ENCODE measurements around the gene ACOX1. TPM values are rescaled to one million over a fixed set of nuclear protein-coding genes. Genes with fewer than 3 reads are reported as not detected.
"Not testable (repeated sequence)": the region's sequence is repeated elsewhere in the genome, so short reads cannot be mapped to it uniquely, and the experiment has no call there.

The ACOX1 gene
- total and polyA plus RNA-seq, 4 donors, result 14.6 to 48.8 (median 28.8) TPM

DNA sequence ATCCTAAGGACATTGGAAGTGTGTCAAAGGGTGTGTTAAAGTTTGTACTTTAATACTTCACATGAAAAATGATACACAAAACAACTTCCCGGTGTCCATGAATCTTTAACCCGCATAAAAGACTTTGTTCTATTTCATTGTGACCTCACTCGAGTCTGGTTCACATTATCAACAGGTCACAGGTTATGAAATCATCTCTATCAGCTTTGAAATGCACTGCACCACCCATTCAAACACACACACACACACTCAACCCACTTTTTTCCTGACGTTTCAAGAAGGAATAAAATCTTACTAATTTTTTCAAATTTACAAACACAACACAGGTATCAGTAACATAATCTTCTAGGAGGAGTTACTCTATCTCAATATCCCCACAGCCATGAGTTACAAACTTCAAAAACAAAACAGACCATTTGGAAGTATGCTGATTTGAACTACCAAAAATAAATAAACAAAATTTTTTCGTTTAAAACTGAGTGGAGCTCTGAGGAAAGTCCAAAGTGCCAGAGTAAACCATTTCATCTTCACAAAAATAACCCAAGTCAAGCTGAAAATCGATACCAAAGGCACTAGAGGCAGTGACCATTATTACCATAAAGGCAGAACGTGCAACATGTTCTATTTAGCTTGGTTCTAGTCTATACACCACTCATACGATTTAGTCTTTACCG, 2.7 kb downstream of the ACOX1 start:
- ATAC-seq (ENCODE audit: low FRiP score), result no peak
- WGBS, 2 donors, result 30 to 41% methylated on average over 9 of the region's 9 CpGs
- Histone ChIP-seq H3K9me3 (ENCODE audit: control insufficient read depth, low read length) (no peaks in the 10 kb centered on the region), H3K27me3 (ENCODE audit: control insufficient read depth in 1 of 2, insufficient read depth in 2 of 2, low read length in 1 of 2) (no peaks in the 10 kb centered on the region), H3K4me1 (ENCODE audit: control insufficient read depth in 1 of 2, insufficient read depth in 2 of 2, low read length in 2 of 2) (peaks cover 0 to 2% of the 10 kb centered on the region in 2 donors), H3K4me3 (ENCODE audit: low read length in 2 of 2) (no peak overlapping the region), H3K36me3 (ENCODE audit: control insufficient read depth in 1 of 2, insufficient read depth in 2 of 2, low read length in 1 of 2) (no peaks in the 10 kb centered on the region), H3K27ac (ENCODE audit: low read depth in 1 of 2, low read length in 2 of 2) (no peak overlapping the region)
- DNase-seq, result no peak
- intact Hi-C loops (cut with DNase I), result no loop called here

DNA sequence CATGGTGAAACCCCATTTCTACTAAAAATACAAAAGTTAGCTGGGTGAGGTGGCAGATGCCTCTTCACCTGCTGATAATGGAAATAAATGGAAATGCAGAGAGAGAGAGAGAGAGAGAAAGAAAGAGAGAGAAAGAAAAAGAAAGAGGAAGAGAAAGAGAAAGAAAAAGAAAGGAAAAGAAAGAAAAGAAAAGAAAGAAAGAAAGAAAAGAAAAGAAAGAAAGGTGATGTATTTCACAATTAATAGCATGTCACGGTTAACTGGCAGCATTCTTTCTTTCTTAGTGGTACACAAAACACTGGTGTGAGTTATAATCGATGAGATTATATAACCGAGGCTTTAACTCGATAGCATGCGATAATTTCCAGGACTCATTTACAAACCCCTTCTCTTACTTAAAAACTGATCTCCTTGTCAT, 3.2 kb downstream of the ACOX1 start:
- ATAC-seq (ENCODE audit: low FRiP score) (no peak), DNase-seq (no peak)
- H3K27ac ChIP-seq (ENCODE audit: low read depth in 1 of 2, low read length in 2 of 2), result no peak overlapping the region
- H3K27me3 ChIP-seq (ENCODE audit: control insufficient read depth in 1 of 2, insufficient read depth in 2 of 2, low read length in 1 of 2), result no peaks in the 10 kb centered on the region
- no peak overlapping the region for H3K4me3 ChIP-seq (ENCODE audit: low read length in 2 of 2)
- intact Hi-C loops (cut with DNase I), result no loop called here
- WGBS, 2 donors, result 78 to 82% methylated on average over 5 of the region's 5 CpGs
- H3K9me3 ChIP-seq (ENCODE audit: control insufficient read depth, low read length), result no peaks in the 10 kb centered on the region
- no peaks in the 10 kb centered on the region for H3K36me3 ChIP-seq (ENCODE audit: control insufficient read depth in 1 of 2, insufficient read depth in 2 of 2, low read length in 1 of 2)
- peaks cover 0 to 2% of the 10 kb centered on the region in 2 donors for H3K4me1 ChIP-seq (ENCODE audit: control insufficient read depth in 1 of 2, insufficient read depth in 2 of 2, low read length in 2 of 2)

DNA sequence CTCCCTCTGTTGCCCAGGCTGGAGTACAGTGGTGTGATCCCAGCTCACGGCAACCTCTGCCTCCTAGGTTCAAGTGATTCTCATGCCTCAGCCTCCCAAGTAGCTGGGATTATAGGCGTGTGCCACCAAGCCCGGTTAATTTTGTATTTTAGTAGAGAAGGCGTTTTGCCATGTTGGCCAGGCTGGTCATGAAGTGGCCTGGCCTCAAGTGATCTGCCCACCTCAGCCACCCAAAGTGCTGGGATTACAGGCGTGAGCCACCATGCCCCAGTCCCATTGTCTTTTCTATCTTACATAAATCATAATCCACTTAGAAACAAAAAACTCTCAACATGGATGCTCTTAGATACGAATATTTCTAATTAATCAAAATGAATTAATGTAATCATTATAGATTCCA, 3.8 kb downstream of the ACOX1 start:
- H3K27ac ChIP-seq (ENCODE audit: low read depth in 1 of 2, low read length in 2 of 2); ATAC-seq (ENCODE audit: low FRiP score); H3K4me3 ChIP-seq (ENCODE audit: low read length in 2 of 2); H3K9me3 ChIP-seq (ENCODE audit: control insufficient read depth, low read length); DNase-seq; H3K27me3 ChIP-seq (ENCODE audit: control insufficient read depth in 1 of 2, insufficient read depth in 2 of 2, low read length in 1 of 2); H3K36me3 ChIP-seq (ENCODE audit: control insufficient read depth in 1 of 2, insufficient read depth in 2 of 2, low read length in 1 of 2); H3K4me1 ChIP-seq (ENCODE audit: control insufficient read depth in 1 of 2, insufficient read depth in 2 of 2, low read length in 2 of 2); intact Hi-C loops (cut with DNase I): not testable (repeated sequence)
- WGBS, 2 donors, result 95% methylated on average over 6 of the region's 6 CpGs

DNA sequence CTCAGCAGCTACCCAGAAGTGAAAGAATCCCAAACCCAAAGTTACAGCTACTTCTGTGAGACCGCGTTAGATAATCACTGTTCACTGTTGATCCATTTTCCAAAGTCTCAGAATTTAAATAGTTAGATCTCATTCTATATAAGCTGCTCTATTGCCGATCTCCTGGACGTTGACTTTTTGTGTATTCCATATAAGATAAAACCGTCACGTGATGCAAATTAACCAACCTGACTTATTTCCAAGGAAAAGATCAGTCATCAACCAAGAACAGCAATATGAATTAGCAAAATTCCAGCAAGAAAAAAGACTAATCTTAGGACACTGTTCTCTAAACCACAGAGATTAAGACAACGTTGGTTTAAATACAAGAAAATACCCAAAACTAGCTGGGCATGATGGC, 8.3 kb downstream of the ACOX1 start:
- Histone ChIP-seq H3K9me3 (ENCODE audit: control insufficient read depth, low read length) (no peaks in the 10 kb centered on the region), H3K27ac (ENCODE audit: low read depth in 1 of 2, low read length in 2 of 2) (no peak overlapping the region), H3K27me3 (ENCODE audit: control insufficient read depth in 1 of 2, insufficient read depth in 2 of 2, low read length in 1 of 2) (no peaks in the 10 kb centered on the region), H3K36me3 (ENCODE audit: control insufficient read depth in 1 of 2, insufficient read depth in 2 of 2, low read length in 1 of 2) (no peaks in the 10 kb centered on the region), H3K4me3 (ENCODE audit: low read length in 2 of 2) (no peak overlapping the region), H3K4me1 (ENCODE audit: control insufficient read depth in 1 of 2, insufficient read depth in 2 of 2, low read length in 2 of 2) (no peaks in the 10 kb centered on the region)
- WGBS, 2 donors, result 85 to 86% methylated on average over 7 of the region's 7 CpGs
- intact Hi-C loops (cut with DNase I), result no loop called here
- no peak for ATAC-seq (ENCODE audit: low FRiP score)
- DNase-seq, result no peak

DNA sequence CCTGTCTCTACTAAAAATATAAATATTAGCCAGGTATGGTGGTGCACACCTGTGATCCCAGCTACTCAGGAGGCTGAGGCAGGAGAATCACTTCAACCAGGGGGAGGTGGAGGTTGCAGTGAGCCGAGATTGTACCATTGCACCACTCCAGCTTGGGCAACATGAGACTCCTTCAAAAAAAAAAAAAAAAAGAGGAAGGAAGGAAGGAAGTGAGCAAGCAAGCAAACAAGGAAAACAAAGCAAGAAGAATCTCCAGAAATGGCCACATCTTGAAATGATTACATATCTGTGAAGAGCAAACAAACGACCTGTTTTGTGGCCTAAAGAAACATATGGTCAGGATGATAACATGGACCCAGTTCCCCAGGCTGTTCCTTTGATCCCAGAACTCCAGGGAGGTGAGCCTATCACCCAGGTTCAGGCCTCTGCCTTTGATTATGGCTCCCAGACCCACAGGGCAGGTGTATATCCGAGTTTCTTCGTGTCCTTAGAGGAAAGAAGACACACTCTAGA, 8.9 kb downstream of the ACOX1 start:
- Histone ChIP-seq H3K4me3 (ENCODE audit: low read length in 2 of 2) (no peak overlapping the region), H3K4me1 (ENCODE audit: control insufficient read depth in 1 of 2, insufficient read depth in 2 of 2, low read length in 2 of 2) (no peaks in the 10 kb centered on the region), H3K27me3 (ENCODE audit: control insufficient read depth in 1 of 2, insufficient read depth in 2 of 2, low read length in 1 of 2) (no peaks in the 10 kb centered on the region), H3K36me3 (ENCODE audit: control insufficient read depth in 1 of 2, insufficient read depth in 2 of 2, low read length in 1 of 2) (no peaks in the 10 kb centered on the region), H3K27ac (ENCODE audit: low read depth in 1 of 2, low read length in 2 of 2) (no peak overlapping the region), H3K9me3 (ENCODE audit: control insufficient read depth, low read length) (no peaks in the 10 kb centered on the region)
- ATAC-seq (ENCODE audit: low FRiP score), result no peak
- WGBS, 2 donors, result 72 to 82% methylated on average over 4 of the region's 4 CpGs
- no peak for DNase-seq
- intact Hi-C loops (cut with DNase I), result no loop called here

DNA sequence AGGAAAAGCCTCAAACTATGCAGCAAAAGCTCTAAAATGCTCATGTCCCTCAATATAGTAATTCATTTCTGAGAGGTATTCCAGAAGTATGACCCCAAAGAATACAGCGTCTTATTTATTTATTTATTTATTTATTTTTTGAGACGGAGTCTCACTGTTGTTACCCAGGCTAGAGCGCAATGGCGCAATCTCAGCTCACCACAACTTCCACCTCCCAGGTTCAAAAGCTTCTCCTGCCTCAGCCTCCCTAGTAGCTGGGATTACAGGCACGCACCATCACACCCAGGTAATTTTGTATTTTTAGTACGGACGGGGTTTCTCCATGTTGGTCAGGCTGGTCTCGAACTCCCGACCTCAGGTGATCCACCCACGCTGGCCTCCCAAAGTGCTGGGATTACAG, 9.9 kb downstream of the ACOX1 start:
- ATAC-seq (ENCODE audit: low FRiP score); H3K27ac ChIP-seq (ENCODE audit: low read depth in 1 of 2, low read length in 2 of 2); DNase-seq; H3K4me1 ChIP-seq (ENCODE audit: control insufficient read depth in 1 of 2, insufficient read depth in 2 of 2, low read length in 2 of 2); H3K27me3 ChIP-seq (ENCODE audit: control insufficient read depth in 1 of 2, insufficient read depth in 2 of 2, low read length in 1 of 2); intact Hi-C loops (cut with DNase I); H3K4me3 ChIP-seq (ENCODE audit: low read length in 2 of 2); H3K9me3 ChIP-seq (ENCODE audit: control insufficient read depth, low read length); H3K36me3 ChIP-seq (ENCODE audit: control insufficient read depth in 1 of 2, insufficient read depth in 2 of 2, low read length in 1 of 2): not testable (repeated sequence)
- WGBS, 2 donors, result 86 to 95% methylated on average over 10 of the region's 10 CpGs

DNA sequence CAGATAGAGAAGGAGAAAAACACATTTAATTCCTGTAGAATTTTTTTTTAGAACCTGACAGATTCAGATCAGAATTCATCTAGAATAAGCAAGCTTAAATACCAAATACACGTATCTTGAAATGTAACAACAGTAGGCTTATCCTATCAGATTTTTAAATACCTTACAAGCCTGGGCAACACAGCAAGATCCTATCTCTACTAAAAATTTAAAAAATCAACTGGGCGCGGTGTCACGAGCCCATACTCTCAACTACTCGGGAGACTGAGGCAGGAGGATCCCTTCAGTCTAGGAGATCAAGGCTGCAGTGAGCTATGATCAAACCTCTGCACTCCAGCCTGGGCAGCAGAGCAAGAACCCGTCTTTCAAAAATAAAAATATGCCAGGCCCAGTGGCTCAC, 13.5 kb downstream of the ACOX1 start:
- no peak overlapping the region for H3K27ac ChIP-seq (ENCODE audit: low read depth in 1 of 2, low read length in 2 of 2)
- H3K4me1 ChIP-seq (ENCODE audit: control insufficient read depth in 1 of 2, insufficient read depth in 2 of 2, low read length in 2 of 2), result no peaks in the 10 kb centered on the region
- no peaks in the 10 kb centered on the region for H3K9me3 ChIP-seq (ENCODE audit: control insufficient read depth, low read length)
- intact Hi-C loops (cut with DNase I), result no loop called here
- WGBS, 2 donors, result 88% methylated on average over 6 of the region's 6 CpGs
- H3K36me3 ChIP-seq (ENCODE audit: control insufficient read depth in 1 of 2, insufficient read depth in 2 of 2, low read length in 1 of 2), result no peaks in the 10 kb centered on the region
- H3K4me3 ChIP-seq (ENCODE audit: low read length in 2 of 2), result no peak overlapping the region
- no peak for ATAC-seq (ENCODE audit: low FRiP score)
- no peaks in the 10 kb centered on the region for H3K27me3 ChIP-seq (ENCODE audit: control insufficient read depth in 1 of 2, insufficient read depth in 2 of 2, low read length in 1 of 2)
- no peak for DNase-seq

DNA sequence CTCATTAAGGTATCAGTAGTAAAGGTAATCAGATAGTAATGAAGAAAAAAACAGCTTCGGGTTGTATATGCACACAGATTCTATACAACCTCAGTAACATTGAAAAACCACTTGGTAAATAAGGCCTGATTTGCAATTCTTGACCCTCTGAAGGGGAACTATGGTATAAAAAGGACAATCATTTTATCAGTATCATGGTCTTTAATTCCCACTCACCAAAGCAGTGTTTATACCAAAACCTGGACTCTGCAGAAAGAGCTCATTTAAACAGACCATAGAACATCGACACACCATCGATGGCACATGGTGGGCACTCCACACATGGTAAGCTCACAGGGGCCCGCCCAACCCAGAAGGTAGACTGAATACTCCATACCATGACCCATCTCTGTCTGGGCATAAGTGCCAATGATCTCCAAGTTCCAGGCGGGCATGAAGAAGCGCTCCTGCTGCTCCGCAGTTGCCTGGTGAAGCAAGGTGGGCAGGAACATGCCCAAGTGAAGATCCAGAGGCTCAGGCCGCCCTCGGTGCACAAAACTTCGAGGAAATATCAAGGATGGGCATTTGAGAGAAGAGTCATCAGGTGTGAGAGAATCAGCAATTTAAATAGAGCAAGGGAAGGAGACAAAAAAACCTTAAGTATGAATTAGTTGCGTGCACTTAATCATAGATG, 19.0 kb downstream of the ACOX1 start:
- no peak for DNase-seq
- Histone ChIP-seq H3K4me3 (ENCODE audit: low read length in 2 of 2) (no peak overlapping the region), H3K27me3 (ENCODE audit: control insufficient read depth in 1 of 2, insufficient read depth in 2 of 2, low read length in 1 of 2) (no peaks in the 10 kb centered on the region), H3K27ac (ENCODE audit: low read depth in 1 of 2, low read length in 2 of 2) (no peak overlapping the region), H3K9me3 (ENCODE audit: control insufficient read depth, low read length) (no peaks in the 10 kb centered on the region), H3K36me3 (ENCODE audit: control insufficient read depth in 1 of 2, insufficient read depth in 2 of 2, low read length in 1 of 2) (peaks cover 0 to 5% of the 10 kb centered on the region in 2 donors), H3K4me1 (ENCODE audit: control insufficient read depth in 1 of 2, insufficient read depth in 2 of 2, low read length in 2 of 2) (no peaks in the 10 kb centered on the region)
- intact Hi-C loops (cut with DNase I), result no loop called here
- no peak for ATAC-seq (ENCODE audit: low FRiP score)
- 94 to 95% methylated on average over 11 of the region's 11 CpGs for WGBS, 2 donors

Measured in aorta (tissue), 5 donors.